SK-N-SH (cell line): ENCODE results near the gene ASTN2.

Experiments used
- GATA2 ChIP-seq: sonication (generic); formaldehyde crosslinking; IDR thresholded peaks from 2 replicates; pipeline ENCODE4 v1.5.0; 2020; ENCODE audit warnings: mild to moderate bottlenecking, missing genetic modification reagents
- RCOR1 ChIP-seq: fragments of 150-350 bp; IDR thresholded peaks from 2 replicates; pipeline ENCODE4 v1.6.1; 2017; ENCODE audit warnings: antibody characterized with exemption, low read length
- REST ChIP-seq: IDR thresholded peaks from 2 replicates; pipeline ENCODE4 v1.6.1; 2012; ENCODE audit warnings: mild to moderate bottlenecking, low read depth, low read length, moderate library complexity

- TF ChIP-seq GATA2 (CRISPR knock-in tag) (no peak), REST (no peak), RCOR1 (no peak)
These were observed 997.4 kb downstream of the ASTN2 start for GRCh38 chr9:116417464-116417863.
